ENCODE data around the gene CAMSAP3. TPM values are rescaled to one million over a fixed set of nuclear protein-coding genes. Genes with fewer than 3 reads are reported as not detected.

Gene CAMSAP3
- total and polyA plus RNA-seq, 9 donors, result 0.04 to 4.0 (median 0.51) TPM

- no peaks in the 10 kb centered on the region for H3K36me3 ChIP-seq (ENCODE audit: control insufficient read depth, insufficient read depth, low read length)
- no peak overlapping the region for H3K27ac ChIP-seq (ENCODE audit: low read length)
- WGBS (ENCODE audit: insufficient coverage), result 90% methylated on average over 26 of the region's 26 CpGs
- no peaks in the 10 kb centered on the region for H3K9me3 ChIP-seq (replicated peaks; ENCODE audit: control insufficient read depth, low read depth, low read length)
- no peak overlapping the region for H3K4me3 ChIP-seq (ENCODE audit: low read length)
- DNase-seq, result no peak
- H3K4me1 ChIP-seq (ENCODE audit: control insufficient read depth, insufficient read depth, low read length), result peaks cover under 1% of the 10 kb centered on the region
- peaks cover 9% of the 10 kb centered on the region for H3K27me3 ChIP-seq (ENCODE audit: control insufficient read depth, insufficient read depth, low read length)
These were observed 51.5 kb downstream of the CAMSAP3 start for GRCh38 chr19:7647156-7647555.

- no peaks in the 10 kb centered on the region for H3K36me3 ChIP-seq (ENCODE audit: control insufficient read depth, insufficient read depth, low read length)
- DNase-seq, result no peak
- 84% methylated on average over 5 of the region's 15 CpGs for WGBS (ENCODE audit: insufficient coverage)
- H3K4me1 ChIP-seq (ENCODE audit: control insufficient read depth, insufficient read depth, low read length), result peaks cover 4% of the 10 kb centered on the region
- H3K27ac ChIP-seq (ENCODE audit: low read length), result no peak overlapping the region
- H3K4me3 ChIP-seq (ENCODE audit: low read length), result no peak overlapping the region
- no peaks in the 10 kb centered on the region for H3K9me3 ChIP-seq (replicated peaks; ENCODE audit: control insufficient read depth, low read depth, low read length)
- peaks cover 9% of the 10 kb centered on the region for H3K27me3 ChIP-seq (ENCODE audit: control insufficient read depth, insufficient read depth, low read length)
These were observed 52.8 kb downstream of the CAMSAP3 start for GRCh38 chr19:7648265-7649014.

GRCh38 chr19:7650148-7650547, 54.5 kb downstream of the CAMSAP3 start:
- peaks cover 4% of the 10 kb centered on the region for H3K4me1 ChIP-seq (ENCODE audit: control insufficient read depth, insufficient read depth, low read length)
- H3K27ac ChIP-seq (ENCODE audit: low read length), result no peak overlapping the region
- no peak for DNase-seq
- no peaks in the 10 kb centered on the region for H3K9me3 ChIP-seq (replicated peaks; ENCODE audit: control insufficient read depth, low read depth, low read length)
- no peak overlapping the region for H3K4me3 ChIP-seq (ENCODE audit: low read length)
- H3K27me3 ChIP-seq (ENCODE audit: control insufficient read depth, insufficient read depth, low read length), result peaks cover 9% of the 10 kb centered on the region
- no peaks in the 10 kb centered on the region for H3K36me3 ChIP-seq (ENCODE audit: control insufficient read depth, insufficient read depth, low read length)
- WGBS (ENCODE audit: insufficient coverage), result 31% methylated on average over 2 of the region's 2 CpGs

- peak overlapping the region; percentile 18 for H3K4me3 ChIP-seq (ENCODE audit: low read length)
- 8% methylated on average over 12 of the region's 28 CpGs for WGBS (ENCODE audit: insufficient coverage)
- H3K27ac ChIP-seq (ENCODE audit: low read length), result peak overlapping the region; percentile 42
- H3K9me3 ChIP-seq (replicated peaks; ENCODE audit: control insufficient read depth, low read depth, low read length), result no peaks in the 10 kb centered on the region
- H3K27me3 ChIP-seq (ENCODE audit: control insufficient read depth, insufficient read depth, low read length), result peaks cover 9% of the 10 kb centered on the region
- peaks cover 4% of the 10 kb centered on the region for H3K4me1 ChIP-seq (ENCODE audit: control insufficient read depth, insufficient read depth, low read length)
- DNase-seq, result peak; percentile 83
- no peaks in the 10 kb centered on the region for H3K36me3 ChIP-seq (ENCODE audit: control insufficient read depth, insufficient read depth, low read length)
These were observed 56.5 kb downstream of the CAMSAP3 start for GRCh38 chr19:7652061-7652641.

GRCh38 chr19:7654401-7654800, 58.7 kb downstream of the CAMSAP3 start:
- no peak overlapping the region for H3K27ac ChIP-seq (ENCODE audit: low read length)
- H3K4me3 ChIP-seq (ENCODE audit: low read length), result no peak overlapping the region
- DNase-seq, result no peak
- 20% methylated on average over 2 of the region's 8 CpGs for WGBS (ENCODE audit: insufficient coverage)
- H3K9me3 ChIP-seq (replicated peaks; ENCODE audit: control insufficient read depth, low read depth, low read length), result no peaks in the 10 kb centered on the region
- H3K4me1 ChIP-seq (ENCODE audit: control insufficient read depth, insufficient read depth, low read length), result peaks cover 4% of the 10 kb centered on the region
- H3K36me3 ChIP-seq (ENCODE audit: control insufficient read depth, insufficient read depth, low read length), result no peaks in the 10 kb centered on the region
- peaks cover 9% of the 10 kb centered on the region for H3K27me3 ChIP-seq (ENCODE audit: control insufficient read depth, insufficient read depth, low read length)

GRCh38 chr19:7655581-7655980, 59.9 kb downstream of the CAMSAP3 start:
- Histone ChIP-seq H3K27me3 (ENCODE audit: control insufficient read depth, insufficient read depth, low read length) (peaks cover 9% of the 10 kb centered on the region), H3K4me1 (ENCODE audit: control insufficient read depth, insufficient read depth, low read length) (peaks cover 4% of the 10 kb centered on the region), H3K27ac (ENCODE audit: low read length) (no peak overlapping the region), H3K36me3 (ENCODE audit: control insufficient read depth, insufficient read depth, low read length) (no peaks in the 10 kb centered on the region), H3K9me3 (replicated peaks; ENCODE audit: control insufficient read depth, low read depth, low read length) (no peaks in the 10 kb centered on the region), H3K4me3 (ENCODE audit: low read length) (no peak overlapping the region)
- 80% methylated on average over 6 of the region's 8 CpGs for WGBS (ENCODE audit: insufficient coverage)
- no peak for DNase-seq

- DNase-seq, result no peak
- no peak overlapping the region for H3K4me3 ChIP-seq (ENCODE audit: low read length)
- H3K36me3 ChIP-seq (ENCODE audit: control insufficient read depth, insufficient read depth, low read length), result no peaks in the 10 kb centered on the region
- H3K27me3 ChIP-seq (ENCODE audit: control insufficient read depth, insufficient read depth, low read length), result no peaks in the 10 kb centered on the region
- H3K4me1 ChIP-seq (ENCODE audit: control insufficient read depth, insufficient read depth, low read length), result peaks cover 2% of the 10 kb centered on the region
- H3K9me3 ChIP-seq (replicated peaks; ENCODE audit: control insufficient read depth, low read depth, low read length), result no peaks in the 10 kb centered on the region
- 14% methylated on average over 9 of the region's 14 CpGs for WGBS (ENCODE audit: insufficient coverage)
- H3K27ac ChIP-seq (ENCODE audit: low read length), result no peak overlapping the region
These were observed 61.6 kb downstream of the CAMSAP3 start for GRCh38 chr19:7657131-7657751.

GRCh38 chr19:7658219-7658686, 62.6 kb downstream of the CAMSAP3 start:
- H3K9me3 ChIP-seq (replicated peaks; ENCODE audit: control insufficient read depth, low read depth, low read length), result no peaks in the 10 kb centered on the region
- no peaks in the 10 kb centered on the region for H3K27me3 ChIP-seq (ENCODE audit: control insufficient read depth, insufficient read depth, low read length)
- no peaks in the 10 kb centered on the region for H3K36me3 ChIP-seq (ENCODE audit: control insufficient read depth, insufficient read depth, low read length)
- H3K27ac ChIP-seq (ENCODE audit: low read length), result no peak overlapping the region
- DNase-seq, result peak; percentile 36
- WGBS (ENCODE audit: insufficient coverage), result 26% methylated on average over 6 of the region's 9 CpGs
- no peak overlapping the region for H3K4me3 ChIP-seq (ENCODE audit: low read length)
- H3K4me1 ChIP-seq (ENCODE audit: control insufficient read depth, insufficient read depth, low read length), result no peaks in the 10 kb centered on the region

- H3K4me1 ChIP-seq (ENCODE audit: control insufficient read depth, insufficient read depth, low read length), result peaks cover 14% of the 10 kb centered on the region
- no peaks in the 10 kb centered on the region for H3K9me3 ChIP-seq (replicated peaks; ENCODE audit: control insufficient read depth, low read depth, low read length)
- H3K27me3 ChIP-seq (ENCODE audit: control insufficient read depth, insufficient read depth, low read length), result no peaks in the 10 kb centered on the region
- H3K27ac ChIP-seq (ENCODE audit: low read length), result no peak overlapping the region
- no peaks in the 10 kb centered on the region for H3K36me3 ChIP-seq (ENCODE audit: control insufficient read depth, insufficient read depth, low read length)
- no peak for DNase-seq
- WGBS (ENCODE audit: insufficient coverage), result 69% methylated on average over 4 of the region's 8 CpGs
- H3K4me3 ChIP-seq (ENCODE audit: low read length), result no peak overlapping the region
These were observed 66.3 kb downstream of the CAMSAP3 start for GRCh38 chr19:7661744-7662538.

- H3K9me3 ChIP-seq (replicated peaks; ENCODE audit: control insufficient read depth, low read depth, low read length), result no peaks in the 10 kb centered on the region
- no peak for DNase-seq
- 71% methylated on average over 8 of the region's 14 CpGs for WGBS (ENCODE audit: insufficient coverage)
- no peak overlapping the region for H3K4me3 ChIP-seq (ENCODE audit: low read length)
- no peaks in the 10 kb centered on the region for H3K36me3 ChIP-seq (ENCODE audit: control insufficient read depth, insufficient read depth, low read length)
- H3K27ac ChIP-seq (ENCODE audit: low read length), result no peak overlapping the region
- peaks cover 14% of the 10 kb centered on the region for H3K4me1 ChIP-seq (ENCODE audit: control insufficient read depth, insufficient read depth, low read length)
- no peaks in the 10 kb centered on the region for H3K27me3 ChIP-seq (ENCODE audit: control insufficient read depth, insufficient read depth, low read length)
These were observed 67.0 kb downstream of the CAMSAP3 start for GRCh38 chr19:7662657-7663056.
